ENCODE results near the gene SYNJ1. TPM values are rescaled to one million over a fixed set of nuclear protein-coding genes. Genes with fewer than 3 reads are reported as not detected.

The SYNJ1 gene
- total RNA-seq, 1 experiment from 2014 or later = 2.9 TPM

DNA sequence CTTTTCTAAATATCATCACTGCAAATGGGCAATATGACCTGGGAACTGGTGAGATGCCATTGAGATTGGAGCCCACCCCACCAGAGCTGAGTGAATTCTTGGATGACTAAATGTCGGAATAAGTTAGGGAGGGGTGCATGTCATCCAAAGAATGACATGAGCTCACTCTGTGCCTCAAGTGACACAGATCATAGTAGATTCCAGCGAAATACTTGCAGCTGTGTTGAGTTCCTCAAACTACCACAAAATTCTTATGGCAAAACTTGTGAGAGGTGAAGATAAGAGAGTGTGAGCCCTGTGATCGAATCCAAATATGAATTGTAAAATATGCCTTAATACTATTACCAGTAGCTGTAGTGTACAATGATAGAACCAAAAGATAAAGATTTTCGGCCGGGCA is 140.2 kb downstream of the SYNJ1 start:
- DNase-seq (ENCODE audit: extremely low read depth, low read depth) = no peak

GRCh38 chr21:32587120-32587519 is 140.7 kb downstream of the SYNJ1 start:
- no peak for DNase-seq (ENCODE audit: extremely low read depth, low read depth)

DNA sequence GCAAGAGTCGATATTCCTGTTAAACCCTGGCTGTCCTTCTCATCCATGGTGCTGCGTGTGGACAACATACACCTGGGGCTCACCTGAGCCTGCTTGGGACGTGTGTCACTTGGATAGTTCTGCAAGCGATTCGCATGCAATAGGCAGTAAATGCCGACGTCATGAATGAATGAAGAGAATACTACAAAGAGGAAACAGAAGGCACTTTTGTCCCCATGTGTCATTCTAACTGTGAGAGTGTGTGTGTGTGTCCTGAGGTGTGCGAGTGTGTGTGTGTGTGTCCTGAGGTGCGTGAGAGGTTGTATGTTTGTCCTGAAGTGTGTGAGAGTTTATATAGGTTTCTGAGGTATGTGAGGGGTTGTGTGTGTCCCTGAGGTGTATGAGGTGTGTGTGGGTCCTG is 141.8 kb downstream of the SYNJ1 start:
- no peak for DNase-seq (ENCODE audit: extremely low read depth, low read depth)

- no peak for DNase-seq (ENCODE audit: extremely low read depth, low read depth)
These were observed 142.6 kb downstream of the SYNJ1 start, which contains the start of gene TCP10L for GRCh38 chr21:32585042-32585710. Gene TCP10L (minus strand): TSS chr21:32585523. CDS start chr21:32584304, 1,219 bp downstream.

DNA sequence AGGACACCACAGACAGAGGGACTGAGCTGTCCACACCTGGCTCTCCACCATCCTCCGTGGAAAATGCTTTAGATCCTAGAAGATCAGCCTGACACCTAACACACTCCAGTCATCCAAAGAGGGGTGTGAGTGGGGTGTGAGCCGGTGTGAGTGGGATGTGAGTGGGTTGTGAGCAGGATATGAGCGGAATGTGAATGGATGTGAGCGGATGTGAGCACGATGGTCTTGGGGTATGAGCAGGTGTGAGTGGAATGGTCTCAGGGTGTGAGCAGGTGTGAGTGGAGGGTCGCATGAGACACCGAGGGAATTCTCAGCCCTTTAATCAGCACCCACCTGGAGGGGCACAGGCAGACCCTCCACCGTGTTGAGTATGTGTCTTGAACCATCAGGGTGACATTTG is 143.3 kb downstream of the SYNJ1 start:
- DNase-seq (ENCODE audit: extremely low read depth, low read depth) = no peak

DNA sequence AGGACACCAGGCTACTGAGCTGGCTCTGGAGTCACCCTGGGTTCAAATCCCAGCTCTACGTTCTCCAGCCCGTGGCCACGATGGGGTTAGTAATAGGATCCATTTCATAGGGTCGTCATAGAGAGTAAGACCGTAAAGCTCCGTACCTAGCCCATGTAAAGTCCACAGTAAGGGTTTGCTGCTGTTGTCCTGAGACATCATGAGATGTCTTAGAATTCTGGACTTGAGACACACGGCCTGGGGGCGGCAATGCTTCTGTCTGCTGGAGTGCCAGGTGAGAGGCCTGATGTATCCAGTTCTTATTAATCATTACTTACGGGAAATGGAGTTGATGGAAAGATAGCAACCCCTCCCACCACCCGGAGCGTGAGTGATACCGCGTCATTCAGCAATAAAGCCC is 146.1 kb downstream of the SYNJ1 start:
- no peak for DNase-seq (ENCODE audit: extremely low read depth, low read depth)

GRCh38 chr21:32580949-32581348 is 146.9 kb downstream of the SYNJ1 start:
- no peak for DNase-seq (ENCODE audit: extremely low read depth, low read depth)

Other genes starting within 250 kb of the SYNJ1 start
- gene TCP10L, start 142.5 kb downstream of the SYNJ1 start, total RNA-seq (2014; rRNA removed; shearing (Covaris generic)) = 0.84 TPM in 1 of 2 replicates, not detected in the other
- gene CFAP298, start 115.6 kb downstream of the SYNJ1 start, total RNA-seq (2014; rRNA removed; shearing (Covaris generic)) = 44.5 and 52.7 TPM in 2 replicates
- 27.0 and 34.3 TPM in 2 replicates for gene PAXBP1, start 43.7 kb upstream of the SYNJ1 start, total RNA-seq (2014; rRNA removed; shearing (Covaris generic))